G401.6 (cell line): ENCODE measurements around the gene GRK3.
"Not testable (repeated sequence)": the region's sequence is repeated elsewhere in the genome, so short reads cannot be mapped to it uniquely, and the experiment has no call there.

Experiments
- FAIRE-seq: peaks from 2 replicates; lab custom pipeline; 2012; peaks lifted over from hg19 to GRCh38; lab: Jason Lieb, UNC

The GRK3 gene

GRCh38 chr22:25564320-25564978 lies at the start of gene GRK3:
GRK3 (plus strand) TSS chr22:25564675; CDS start chr22:25565041, 366 bp downstream.
- FAIRE-seq = no peak

- no peak for FAIRE-seq
Observed at GRCh38 chr22:25518000-25518663, 46.3 kb upstream of the GRK3 start.

- FAIRE-seq = no peak
Observed at GRCh38 chr22:25525376-25525775, 39.1 kb upstream of the GRK3 start.

GRCh38 chr22:25525804-25526584 lies 38.5 kb upstream of the GRK3 start:
- not testable (repeated sequence) for FAIRE-seq

- not testable (repeated sequence) for FAIRE-seq
Observed at GRCh38 chr22:25527016-25527415, 37.5 kb upstream of the GRK3 start.

- FAIRE-seq = not testable (repeated sequence)
Observed at GRCh38 chr22:25528068-25528467, 36.4 kb upstream of the GRK3 start.

GRCh38 chr22:25529059-25529458 lies 35.4 kb upstream of the GRK3 start:
- FAIRE-seq = not testable (repeated sequence)

GRCh38 chr22:25529541-25530137 lies 34.8 kb upstream of the GRK3 start:
- FAIRE-seq = not testable (repeated sequence)

- not testable (repeated sequence) for FAIRE-seq
Observed at GRCh38 chr22:25531677-25532076, 32.8 kb upstream of the GRK3 start.

- no peak for FAIRE-seq
Observed at GRCh38 chr22:25534724-25535123, 29.8 kb upstream of the GRK3 start.

GRCh38 chr22:25536589-25536988 lies 27.9 kb upstream of the GRK3 start:
- FAIRE-seq = no peak

- FAIRE-seq = no peak
Observed at GRCh38 chr22:25540166-25540907, 24.1 kb upstream of the GRK3 start.

GRCh38 chr22:25540908-25541660 lies 23.4 kb upstream of the GRK3 start:
- FAIRE-seq = no peak

- no peak for FAIRE-seq
Observed at GRCh38 chr22:25542191-25542590, 22.3 kb upstream of the GRK3 start.

GRCh38 chr22:25542720-25543402 lies 21.6 kb upstream of the GRK3 start:
- no peak for FAIRE-seq

- no peak for FAIRE-seq
Observed at GRCh38 chr22:25545146-25545545, 19.3 kb upstream of the GRK3 start.

GRCh38 chr22:25545672-25546071 lies 18.8 kb upstream of the GRK3 start:
- FAIRE-seq = no peak

- no peak for FAIRE-seq
Observed at GRCh38 chr22:25546242-25546641, 18.2 kb upstream of the GRK3 start.

GRCh38 chr22:25546751-25547150 lies 17.7 kb upstream of the GRK3 start:
- FAIRE-seq = no peak

- no peak for FAIRE-seq
Observed at GRCh38 chr22:25548866-25549464, 15.5 kb upstream of the GRK3 start.
